ENCODE results near the gene MAP1S.
A peak's percentile ranks its signal among the peaks of the same experiment; 100 is the strongest.

Gene MAP1S

DNA sequence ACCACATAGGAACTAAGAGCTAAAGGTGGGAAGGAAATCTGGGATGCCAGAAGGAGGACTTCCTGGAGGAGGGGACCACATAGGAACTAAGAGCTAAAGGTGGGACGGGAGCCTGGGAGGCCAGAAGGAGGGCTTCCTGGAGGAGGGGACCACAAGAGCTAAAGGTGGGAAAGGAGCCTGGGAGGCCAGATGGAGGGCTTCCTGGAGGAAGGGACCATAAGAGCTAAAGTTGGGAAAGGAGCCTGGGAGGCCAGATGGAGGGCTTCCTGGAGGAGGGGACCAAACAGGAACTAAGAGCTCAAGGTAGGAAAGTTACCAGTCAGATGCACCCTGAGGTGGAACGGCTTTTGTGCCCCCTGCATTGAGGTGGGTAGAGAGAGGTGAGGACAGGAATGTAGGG is 22.2 kb downstream of the MAP1S start:
- no peak for DNase-seq

DNA sequence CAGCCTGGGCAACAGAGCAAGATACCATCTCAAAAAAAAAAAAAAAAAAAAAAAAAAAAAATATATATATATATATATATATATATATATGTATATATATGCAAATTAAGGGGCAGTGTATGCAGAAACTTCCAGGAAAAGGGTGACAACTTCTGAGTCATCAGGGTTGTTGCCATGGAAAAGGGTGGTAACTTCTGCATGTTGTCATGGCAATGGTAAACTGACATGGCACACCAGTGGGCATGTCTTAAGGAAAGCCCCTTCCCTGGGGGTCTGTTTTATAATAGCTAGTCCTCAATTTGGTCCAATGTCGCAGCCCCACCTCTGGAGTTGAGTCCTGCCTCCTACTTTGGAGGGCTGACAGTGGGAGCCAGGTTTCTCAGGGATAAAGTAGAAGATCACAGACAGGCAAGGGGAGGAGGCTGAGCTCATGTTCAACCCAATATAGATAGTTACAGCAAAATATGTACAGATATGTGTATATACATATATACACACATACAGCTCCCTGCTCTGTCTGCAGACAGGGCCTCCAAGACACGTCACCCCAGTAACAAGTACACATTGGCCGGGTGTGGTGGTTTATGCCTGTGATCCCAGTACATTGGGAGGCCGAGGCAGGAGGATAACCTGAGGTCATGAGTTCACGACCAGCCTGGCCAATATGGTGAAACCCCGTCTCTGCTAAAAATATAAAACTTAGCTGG is 24.7 kb downstream of the MAP1S start:
- DNase-seq: no peak

DNA sequence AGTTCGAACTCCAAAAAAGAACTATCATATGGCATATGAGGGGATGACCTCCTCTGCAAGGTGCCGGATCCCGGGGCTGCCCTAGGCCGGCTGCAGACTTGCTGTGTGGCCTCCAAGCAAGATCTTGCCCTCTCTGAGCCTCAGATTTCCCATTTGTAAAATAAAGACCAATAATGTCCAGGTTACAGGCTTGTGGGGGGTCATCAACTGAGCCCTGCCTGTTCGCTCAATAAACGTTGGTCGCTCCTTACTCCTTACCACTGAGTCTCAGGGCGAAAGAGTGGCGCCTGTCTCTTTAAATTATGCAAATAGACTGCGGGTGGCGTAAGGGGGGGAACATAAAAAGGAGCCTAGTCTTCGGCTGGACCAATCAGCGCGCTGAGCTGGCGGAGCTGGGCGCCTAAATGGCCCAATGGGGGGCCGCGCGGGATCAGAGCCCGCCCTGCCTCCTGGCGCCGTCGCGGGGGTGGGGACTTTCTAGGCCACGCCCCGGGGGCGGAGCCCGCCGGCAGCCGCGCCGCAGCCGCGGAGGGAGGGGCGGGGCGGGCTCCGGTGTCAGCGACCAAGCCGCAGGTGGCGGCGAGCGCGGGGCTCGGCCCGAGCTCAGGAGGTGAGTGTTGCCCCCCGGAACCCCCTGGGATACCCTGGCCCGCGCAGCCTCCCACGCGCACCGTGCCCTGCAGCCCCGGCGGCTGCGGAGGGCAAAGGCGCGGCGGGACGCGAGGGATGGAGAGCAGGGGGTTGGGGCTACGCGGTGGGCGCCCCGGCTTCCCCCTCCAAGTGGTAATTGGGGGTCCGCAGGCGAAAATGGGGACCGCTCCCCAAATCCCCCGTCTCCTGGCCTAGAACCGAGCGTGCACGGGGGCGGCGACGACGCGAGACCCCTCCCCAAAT is 28.2 kb downstream of the MAP1S start:
- peak; percentile 98 for DNase-seq

DNA sequence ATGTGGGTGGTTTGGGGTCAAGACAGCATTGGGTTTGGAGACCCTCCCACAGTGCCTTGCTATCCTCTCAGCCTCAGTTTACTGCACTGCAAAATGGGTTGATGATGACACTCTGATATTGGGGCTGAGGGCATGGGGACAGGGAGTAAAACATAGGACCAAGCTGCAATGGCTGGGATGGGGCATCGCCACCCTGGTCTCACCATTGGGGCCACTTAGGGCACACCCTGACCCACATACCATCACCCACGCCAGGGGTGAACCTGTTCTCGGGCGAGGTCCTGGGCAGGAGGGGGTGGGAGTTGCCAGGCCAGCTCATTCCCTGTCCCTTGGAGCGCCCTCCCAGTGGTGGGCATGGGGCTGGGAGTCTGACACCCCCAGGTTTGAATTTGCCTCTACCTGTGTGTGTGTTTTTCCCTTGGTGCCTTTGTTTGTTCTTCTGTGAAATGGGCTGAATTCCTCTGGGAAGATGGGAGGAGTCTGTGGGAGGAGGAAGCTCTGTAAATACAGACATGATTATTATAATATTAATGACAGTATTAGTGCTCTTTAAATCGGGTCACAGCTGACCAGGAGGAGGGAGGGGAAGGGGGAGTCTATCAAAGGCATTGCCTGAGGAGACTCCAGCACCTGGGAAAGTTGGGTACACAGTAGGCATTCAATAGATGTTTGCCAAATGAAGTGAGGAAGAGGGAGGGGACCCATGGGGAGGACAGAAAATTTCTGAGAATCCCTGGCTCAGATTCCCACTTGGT is 29.8 kb downstream of the MAP1S start:
- DNase-seq: no peak

DNA sequence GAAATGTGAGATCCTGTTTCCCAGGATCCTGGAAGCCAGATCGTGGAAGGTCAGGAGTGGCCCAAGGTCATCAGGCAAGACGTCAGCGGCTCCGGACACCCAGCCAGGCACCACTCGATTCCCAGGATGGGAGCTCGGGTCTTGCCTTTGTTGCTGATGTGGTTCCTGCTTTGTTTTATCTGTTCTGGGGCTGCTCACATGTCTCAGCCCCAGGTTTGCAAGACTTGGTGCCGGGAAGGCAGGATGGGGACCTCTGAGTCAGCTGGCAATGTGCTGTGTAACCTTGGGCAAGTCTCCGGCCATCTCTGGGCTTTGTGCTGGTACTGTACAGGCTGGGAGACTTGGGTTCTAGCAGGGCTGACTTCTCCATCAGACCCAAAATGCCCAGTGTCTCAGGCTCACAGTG is 30.6 kb downstream of the MAP1S start:
- DNase-seq: no peak

DNA sequence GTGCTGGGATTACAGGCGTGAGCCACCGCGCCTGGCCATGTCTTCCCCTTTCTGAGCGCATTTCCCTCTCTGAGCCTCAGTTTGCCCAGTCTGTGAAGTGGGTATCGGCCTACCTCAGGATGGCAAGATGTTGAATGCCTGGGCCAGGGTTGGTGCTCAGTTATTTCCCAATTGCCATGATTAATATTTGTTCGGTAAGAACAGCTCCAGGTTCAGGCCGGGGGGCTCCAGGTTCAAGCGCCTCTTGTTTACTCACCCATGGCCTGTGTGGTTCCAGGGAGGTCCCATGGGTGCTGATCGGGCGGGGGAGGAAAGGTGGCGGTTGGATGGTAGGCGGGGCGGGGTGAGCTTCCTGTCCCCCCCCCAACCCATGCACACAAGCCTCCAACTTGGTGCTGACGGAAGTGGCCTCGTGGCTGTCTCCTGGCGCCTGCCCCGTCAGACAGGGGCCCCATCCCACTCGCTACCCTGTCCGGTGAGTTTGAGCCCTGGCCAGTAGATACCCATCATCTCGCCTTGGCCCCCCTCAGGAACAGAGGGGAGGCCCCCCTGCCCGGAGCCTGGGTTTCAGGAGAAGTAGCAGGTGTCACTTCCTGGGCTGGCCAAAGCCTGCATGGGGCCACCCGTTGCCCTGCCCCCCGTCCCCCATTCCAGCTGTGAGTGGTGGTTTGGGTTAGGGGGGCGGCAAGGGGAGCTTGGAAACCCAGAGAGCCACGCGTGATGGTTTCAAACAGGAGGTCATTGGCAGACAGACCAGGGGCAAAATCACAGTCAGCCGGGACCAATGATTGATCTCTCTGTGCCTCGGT is 32.0 kb downstream of the MAP1S start, which contains the start of gene FCHO1:
TSS of gene FCHO1 (plus strand) at position 375 of the 809 bp plus-strand sequence. CDS start 3,688 bp downstream, outside the sequence.
- no peak for DNase-seq

DNA sequence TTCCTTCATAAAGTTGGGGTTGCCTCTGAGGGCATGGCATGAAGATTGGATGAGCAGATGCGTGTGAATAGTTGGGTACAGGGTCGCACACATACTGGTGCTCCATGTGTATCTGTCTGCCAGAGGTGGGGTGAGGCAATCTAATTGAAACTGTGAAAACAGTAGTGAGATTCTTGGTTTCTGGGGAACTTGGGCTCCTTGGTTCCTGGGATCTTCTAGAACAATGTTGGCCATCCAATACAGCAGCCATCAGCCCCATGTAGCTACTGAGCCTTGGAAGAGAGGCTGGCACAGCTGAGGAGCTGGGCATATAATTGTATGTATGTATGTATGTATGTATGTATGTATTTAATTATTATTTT is 32.6 kb downstream of the MAP1S start:
- DNase-seq: no peak

DNA sequence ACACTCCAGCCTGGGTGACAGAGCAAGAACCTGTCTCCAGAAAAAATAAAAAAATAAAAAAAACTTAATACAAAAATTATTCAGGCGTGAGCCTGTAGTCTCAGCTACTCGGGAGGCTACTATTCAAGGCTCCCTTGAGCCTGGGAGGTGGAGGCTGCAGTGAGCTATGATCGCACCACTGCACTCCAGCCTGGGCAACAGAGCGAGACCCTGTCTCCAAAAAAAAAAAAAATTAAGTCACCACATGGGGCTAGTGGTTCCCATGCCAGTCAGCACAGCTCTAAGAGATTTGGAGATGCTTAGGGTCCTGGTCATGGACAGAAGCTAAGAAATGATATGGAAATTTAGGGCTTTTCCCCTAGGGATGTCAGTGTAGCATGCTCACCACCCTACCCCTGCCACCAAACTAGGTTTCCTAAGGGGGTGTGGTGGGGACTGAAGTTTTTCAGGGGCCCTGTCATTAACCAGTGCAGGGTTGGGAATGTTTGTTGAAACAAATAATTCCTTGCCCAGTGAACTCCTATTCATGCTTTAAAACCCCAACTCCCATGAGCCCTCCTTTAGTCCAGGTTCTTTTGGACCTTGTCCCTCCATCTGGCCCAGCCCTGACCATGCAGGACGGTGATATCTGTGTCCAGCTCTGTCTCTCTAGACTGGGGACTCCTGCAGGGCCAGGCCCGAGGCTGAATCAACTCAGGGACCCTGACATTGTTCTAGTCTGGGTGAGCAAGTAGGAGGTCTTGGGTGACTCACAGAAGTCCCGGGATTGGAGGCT is 33.8 kb downstream of the MAP1S start:
- DNase-seq: no peak

DNA sequence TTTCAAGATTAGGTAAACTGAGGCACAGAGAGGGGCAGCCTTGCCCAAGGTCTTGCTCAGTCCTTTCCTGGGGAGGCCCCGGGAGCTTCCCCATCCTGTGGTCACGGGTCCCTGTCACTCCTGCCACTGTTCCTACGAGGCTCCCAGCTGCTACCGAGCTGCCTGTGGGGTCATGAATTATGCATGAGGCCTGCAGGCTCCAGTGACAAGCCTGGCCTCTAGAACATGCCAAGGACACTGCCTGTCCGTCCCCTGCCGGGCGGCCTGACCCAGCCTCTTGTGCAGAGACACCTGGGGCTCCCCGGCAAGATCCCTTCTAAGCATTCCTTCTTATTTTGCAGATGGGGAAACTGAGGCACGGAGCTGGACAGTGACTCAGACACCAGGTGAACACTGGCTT is 34.7 kb downstream of the MAP1S start:
- DNase-seq: no peak

DNA sequence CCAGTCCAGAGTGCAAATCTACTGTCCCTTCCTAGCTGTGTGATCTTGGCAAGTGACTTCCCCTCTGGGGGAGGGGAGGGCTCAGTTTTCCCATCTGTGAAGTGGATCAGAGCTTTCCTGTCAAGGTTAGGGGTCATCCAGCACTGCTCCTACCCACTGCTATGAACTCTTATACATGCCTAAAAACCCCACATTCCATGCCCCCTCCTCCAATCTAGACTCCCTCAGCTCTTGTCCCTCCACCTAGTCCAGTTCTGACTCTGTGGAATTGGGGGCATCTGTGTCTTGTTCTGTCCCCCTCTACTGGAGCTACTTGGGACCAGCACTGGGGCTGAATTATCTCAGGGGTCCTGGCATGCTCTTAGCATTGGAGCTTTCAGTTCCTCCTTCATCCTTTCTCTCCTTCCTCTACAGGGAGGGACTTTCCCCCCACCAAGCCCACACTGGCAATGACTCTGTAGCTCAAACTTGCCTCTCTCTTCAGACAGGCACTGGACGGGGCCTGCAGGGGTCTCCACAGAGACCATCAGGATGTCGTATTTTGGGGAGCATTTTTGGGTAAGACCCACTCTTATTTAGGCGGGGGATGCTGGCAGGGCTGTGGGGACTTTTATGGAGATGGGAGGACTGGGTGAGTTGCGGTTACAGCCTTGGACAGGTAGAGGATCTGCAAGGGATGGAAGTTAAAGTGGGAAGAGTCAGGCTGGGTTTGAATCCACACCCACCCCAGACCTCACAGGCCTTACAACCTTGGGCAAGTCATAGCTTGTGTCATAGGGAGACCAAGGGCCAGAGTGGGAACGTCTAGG is 35.6 kb downstream of the MAP1S start:
- no peak for DNase-seq

DNA sequence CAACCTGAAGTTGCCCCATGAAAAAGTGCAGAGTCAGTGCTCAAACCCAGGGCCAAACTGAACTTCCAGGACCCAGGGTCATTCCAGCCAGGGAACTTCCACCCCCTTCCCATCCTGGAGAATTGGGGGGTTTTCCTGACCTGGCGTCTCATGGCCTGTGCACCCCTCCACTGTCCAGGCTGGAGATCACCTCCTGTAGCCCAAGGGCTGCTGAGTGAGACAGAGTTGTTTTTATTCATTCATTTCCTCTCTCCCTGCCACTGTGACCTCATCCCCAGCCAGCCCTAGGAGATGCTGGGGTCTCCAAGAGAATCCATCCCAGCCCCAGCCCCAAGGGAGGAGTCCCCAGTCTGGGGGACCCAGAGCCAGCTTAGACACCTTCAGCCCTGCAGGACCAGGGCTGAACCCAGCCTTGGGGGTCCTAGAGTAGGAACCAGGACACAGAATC is 36.2 kb downstream of the MAP1S start:
- DNase-seq: no peak

DNA sequence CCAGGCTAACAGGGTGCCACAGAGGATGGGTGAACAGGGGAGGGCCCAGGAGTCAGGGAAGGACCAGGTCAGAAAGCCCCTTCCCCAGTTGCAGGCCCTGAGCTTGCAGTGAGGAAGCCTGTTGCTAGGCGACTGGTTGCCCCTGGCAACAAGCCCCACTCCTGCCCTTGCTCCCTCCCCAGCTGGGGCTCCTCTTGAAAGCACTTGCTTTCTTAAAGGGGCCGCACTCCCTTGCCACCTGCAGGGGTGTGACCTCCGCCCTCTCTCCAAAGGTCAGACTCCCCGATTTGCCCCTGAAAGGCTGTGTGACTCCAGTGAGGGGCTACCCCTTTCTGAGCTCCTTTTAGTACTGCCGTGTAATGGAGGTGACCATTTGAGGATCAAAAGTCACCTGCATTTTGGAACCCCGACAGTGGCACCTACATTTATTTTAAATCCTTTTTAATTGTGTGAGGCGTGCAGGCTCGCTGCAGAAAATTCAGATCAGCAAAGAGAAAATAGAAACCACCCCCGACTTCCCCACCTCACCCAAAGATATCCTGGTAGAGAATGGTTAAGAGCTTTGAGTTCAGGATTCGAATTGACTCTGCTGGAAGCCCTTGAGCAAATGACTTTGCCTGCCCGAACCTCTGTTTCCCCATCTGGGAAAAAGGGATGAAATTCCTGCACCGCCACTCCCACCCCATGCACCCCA is 36.8 kb downstream of the MAP1S start:
- peak; percentile 56 for DNase-seq

DNA sequence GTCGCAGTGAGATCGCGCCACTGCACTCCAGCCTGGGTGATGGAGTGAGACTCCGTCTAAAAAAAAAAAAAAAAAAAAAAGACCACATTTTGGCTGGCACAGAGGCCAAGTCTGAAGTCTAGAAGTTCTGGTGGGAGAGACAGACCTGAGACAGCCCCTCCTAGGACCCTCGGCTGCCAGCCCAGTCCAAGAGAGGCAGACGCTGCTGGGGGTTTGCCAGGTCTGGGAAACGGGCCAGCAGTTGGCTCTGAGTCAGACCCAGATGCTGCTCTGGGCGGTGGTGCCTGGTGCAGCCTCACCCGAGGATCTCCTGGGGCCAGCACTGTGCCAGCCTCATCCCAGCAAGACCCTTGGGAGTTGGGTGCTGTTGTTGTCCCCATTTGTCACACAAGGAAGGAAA is 37.8 kb downstream of the MAP1S start:
- peak; percentile 63 for DNase-seq

DNA sequence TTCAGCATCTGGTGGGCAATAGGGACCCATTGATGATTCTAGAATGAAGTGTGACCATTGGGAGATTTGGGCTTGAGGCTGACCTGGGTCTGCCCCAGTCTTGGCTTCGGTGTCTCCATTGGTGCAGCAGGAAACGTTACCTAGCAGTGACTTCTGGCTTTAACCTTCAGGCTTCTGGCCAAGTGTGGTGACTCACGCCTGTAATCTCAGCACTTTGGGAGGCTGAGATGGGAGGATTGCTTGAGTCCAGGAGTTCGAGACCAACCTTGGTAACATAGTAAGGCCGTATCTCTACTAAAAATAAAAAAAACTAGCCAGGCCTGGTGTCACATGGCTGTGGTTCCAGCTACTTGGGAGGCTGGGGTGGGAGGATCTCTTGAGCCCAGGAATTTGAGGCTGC is 39.2 kb downstream of the MAP1S start:
- no peak for DNase-seq

DNA sequence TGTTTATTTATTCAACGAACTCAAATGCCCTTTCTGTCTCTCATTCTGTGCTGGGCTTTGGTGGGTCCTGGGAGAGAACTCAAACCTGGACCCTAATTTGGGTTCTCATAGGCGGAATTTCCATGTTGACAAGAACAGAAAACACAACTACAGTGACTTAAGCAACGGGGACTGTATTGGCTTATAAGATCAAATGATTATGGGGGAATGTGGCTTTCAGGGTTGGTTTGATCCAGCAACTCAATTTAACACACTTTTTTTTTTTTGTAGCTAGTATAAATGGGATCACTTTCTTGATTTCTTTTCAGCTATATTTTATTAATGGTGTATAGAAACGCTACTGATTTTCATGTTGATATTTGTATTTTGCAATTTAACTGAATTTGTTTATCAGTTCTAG is 41.9 kb downstream of the MAP1S start:
- no peak for DNase-seq

DNA sequence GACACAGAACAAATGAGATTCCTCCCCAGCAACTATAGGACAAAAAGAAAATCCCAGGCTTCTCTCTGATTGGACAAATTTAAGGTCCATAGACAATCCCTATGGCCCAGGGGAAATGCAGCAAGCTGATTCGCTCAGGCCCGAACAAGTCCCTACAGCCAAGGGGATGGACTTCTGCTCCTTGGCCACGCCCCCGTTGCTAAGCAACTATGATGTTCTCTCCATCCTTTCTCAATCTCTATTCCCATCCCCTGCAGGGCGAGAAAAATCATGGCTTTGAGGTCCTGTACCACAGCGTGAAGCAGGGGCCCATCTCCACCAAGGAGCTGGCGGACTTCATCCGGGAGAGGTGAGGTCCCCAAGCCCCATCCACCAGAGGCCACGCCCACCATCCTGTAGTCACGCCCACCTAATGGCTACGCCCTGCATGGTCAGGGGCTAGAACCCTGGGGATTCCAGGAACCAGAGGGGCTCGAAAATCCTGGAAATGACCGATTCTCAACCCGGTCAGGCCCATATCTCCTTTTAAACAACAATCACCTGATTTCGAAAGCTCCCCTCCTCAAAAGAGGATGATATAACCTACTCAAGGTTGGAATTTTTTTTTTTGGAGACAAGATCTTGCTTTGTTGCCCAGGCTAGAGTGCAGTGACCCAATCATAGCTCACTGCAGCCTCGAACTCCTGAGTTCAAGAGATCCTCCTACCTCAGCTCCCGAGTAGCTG is 43.4 kb downstream of the MAP1S start:
- no peak for DNase-seq

DNA sequence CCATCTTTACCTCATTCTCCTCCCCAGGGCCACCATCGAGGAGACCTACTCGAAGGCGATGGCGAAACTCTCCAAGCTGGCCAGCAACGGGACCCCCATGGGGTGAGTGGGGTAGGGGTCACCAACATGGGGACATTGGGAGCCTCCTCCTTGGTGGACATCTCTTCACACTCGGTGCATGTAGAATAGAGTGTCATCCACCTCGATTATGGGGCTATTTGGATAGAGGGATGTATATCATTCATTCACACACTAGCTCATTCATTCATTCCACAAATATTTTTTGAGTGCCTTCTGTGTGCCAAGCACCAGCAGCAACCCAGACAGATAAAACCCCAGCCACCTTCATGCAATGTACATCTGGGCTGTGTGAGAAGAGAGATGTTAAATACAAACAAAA is 45.1 kb downstream of the MAP1S start:
- DNase-seq: no peak

DNA sequence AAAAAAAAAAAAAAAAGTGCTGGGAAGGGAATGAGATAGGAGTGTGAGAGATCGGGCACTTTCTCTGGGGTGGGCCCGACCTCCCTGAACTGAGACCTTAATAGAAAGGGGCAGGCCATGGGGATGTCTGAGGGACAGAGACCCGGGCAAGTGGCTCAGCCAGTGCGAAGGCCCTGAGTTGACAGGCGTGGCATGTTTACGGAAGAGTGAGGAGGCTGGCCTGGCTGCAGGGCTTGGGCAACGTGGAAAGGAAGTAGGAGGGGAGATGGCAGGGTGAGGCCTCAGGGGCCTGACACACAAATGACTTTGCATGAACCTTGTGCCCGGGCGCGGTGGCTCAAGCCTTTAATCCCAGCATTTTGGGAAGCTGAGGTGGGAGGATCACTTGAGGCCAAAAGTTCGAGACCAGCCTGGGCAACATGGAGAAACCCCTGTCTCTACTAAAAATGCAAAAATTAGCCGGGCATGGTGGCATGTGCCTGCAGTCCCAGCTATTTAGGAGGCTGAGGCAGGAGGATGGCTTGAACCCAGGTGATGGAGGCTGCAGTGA is 45.9 kb downstream of the MAP1S start:
- DNase-seq: no peak

DNA sequence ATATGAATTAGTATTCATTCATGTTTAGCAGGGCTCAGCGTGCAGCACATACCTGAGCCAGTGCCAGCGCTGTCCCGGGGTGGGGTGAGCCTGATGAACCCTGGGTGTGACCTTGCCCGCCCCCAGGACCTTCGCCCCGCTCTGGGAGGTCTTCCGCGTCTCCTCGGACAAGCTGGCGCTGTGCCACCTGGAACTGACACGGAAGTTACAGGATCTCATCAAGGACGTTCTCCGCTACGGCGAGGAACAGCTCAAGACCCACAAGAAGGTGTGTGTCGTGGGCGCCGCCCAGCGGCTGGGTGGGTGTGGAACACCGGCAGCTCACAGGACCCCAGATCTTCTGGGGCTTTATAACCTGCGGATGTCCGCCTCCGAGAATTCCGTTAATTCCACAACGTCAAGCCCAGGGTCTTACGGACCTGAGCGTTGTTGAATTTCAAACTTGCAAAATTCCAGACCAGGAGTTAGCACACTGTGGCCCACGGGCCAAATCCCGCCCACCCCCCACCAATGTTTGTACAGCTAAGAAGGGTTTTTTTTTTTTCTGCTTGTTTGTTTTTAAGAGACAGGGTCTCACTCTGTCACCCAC is 47.4 kb downstream of the MAP1S start:
- DNase-seq: no peak
